Measurements from ENCODE around the gene B4GALT5. TPM values are rescaled to one million over a fixed set of nuclear protein-coding genes. Genes with fewer than 3 reads are reported as not detected.
A peak's percentile ranks its signal among the peaks of the same experiment; 100 is the strongest.
"Not testable (repeated sequence)": the region's sequence is repeated elsewhere in the genome, so short reads cannot be mapped to it uniquely, and the experiment has no call there.

Gene B4GALT5
- polyA plus RNA-seq, 1 experiment, result 26.7 TPM

DNA sequence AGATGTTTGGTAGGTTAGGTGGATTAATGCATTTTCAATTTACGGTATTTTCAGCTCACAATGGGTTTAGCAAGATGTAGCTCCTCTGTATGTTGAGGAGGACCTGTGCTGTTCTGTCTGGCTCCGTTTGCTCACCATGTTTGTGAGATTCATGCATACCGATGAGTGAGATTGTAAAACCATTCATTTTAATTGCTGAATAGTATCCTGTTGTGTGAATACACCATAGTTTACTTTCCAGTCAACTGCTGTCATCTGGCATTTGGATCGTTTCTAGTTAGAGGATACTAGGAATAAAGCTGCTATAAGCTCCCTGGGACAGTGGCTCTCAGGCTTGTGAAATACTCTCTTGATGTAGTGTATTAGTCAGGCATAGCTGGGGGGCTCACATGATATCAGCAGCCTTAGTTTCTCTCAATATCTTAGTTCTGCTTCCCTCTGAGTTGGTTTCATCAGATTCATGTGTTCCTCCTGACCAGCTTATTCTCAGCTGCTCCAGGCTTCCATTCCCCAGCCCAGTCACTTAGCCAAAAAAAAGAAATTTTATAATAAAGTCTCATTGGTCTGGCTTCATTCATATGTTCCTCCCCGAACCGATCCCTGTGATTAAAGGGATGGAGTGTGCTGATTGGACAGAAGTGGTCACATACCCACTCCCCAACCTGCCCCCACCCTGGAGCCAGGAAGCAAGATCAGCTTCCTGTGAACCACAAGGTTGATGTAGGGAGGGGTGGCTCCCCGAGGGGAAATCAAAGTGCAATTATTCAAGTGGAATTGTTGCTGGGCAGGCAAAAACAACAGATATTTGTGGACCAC, 10.9 kb upstream of the B4GALT5 start:
- Histone ChIP-seq H3K27me3 (ENCODE audit: control insufficient read depth, insufficient read depth, low read length) (no peaks in the 10 kb centered on the region), H3K4me3 (ENCODE audit: low read depth, low read length) (no peak overlapping the region), H3K36me3 (ENCODE audit: control insufficient read depth, insufficient read depth, low read length) (no peaks in the 10 kb centered on the region)
- no peak for DNase-seq (ENCODE audit: low read depth)
- ChIA-PET CTCF (interaction anchor here (0.7 to 1.1 kb wide), 2 partner anchors 11 to 401 kb away, joined by 3 to 4 read pairs; no protein-coding TSS in a partner anchor), POLR2A (no interaction called here)
- no peak for TF ChIP-seq CTCF (IDR thresholded peaks at IDR 0.05; ENCODE audit: insufficient read depth, low read depth, low read length)

GRCh38 chr20:49723758-49724157, 10.1 kb upstream of the B4GALT5 start:
- H3K27me3 ChIP-seq (ENCODE audit: control insufficient read depth, insufficient read depth, low read length); H3K4me3 ChIP-seq (ENCODE audit: low read depth, low read length); H3K36me3 ChIP-seq (ENCODE audit: control insufficient read depth, insufficient read depth, low read length); CTCF ChIA-PET; POLR2A ChIA-PET; DNase-seq (ENCODE audit: low read depth): not testable (repeated sequence)

DNA sequence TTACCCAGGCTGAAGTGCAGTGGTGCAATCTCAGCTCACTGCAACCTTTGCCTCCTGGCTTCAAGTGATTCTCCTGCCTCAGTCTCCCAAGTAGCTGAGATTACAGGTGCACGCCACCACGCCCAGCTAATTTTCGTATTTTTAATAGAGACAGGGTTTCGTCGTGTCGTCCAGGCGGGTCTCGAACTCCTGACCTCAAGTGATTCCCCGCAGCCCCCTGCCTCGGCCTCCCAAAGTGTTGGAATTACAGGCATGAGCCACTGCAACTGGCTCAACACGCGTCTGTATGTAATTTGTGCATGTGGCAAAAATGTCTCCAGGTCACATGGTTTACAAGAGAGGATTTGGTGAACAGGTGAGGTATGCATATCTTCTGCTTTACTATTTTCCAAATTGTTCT, 7.6 kb upstream of the B4GALT5 start:
- POLR2A ChIA-PET; CTCF ChIA-PET; H3K4me3 ChIP-seq (ENCODE audit: low read depth, low read length); DNase-seq (ENCODE audit: low read depth); H3K36me3 ChIP-seq (ENCODE audit: control insufficient read depth, insufficient read depth, low read length); H3K27me3 ChIP-seq (ENCODE audit: control insufficient read depth, insufficient read depth, low read length): not testable (repeated sequence)

- TF ChIP-seq CTCF (IDR thresholded peaks at IDR 0.05; ENCODE audit: insufficient read depth, low read depth, low read length), result no peak
- Histone ChIP-seq H3K36me3 (ENCODE audit: control insufficient read depth, insufficient read depth, low read length) (no peaks in the 10 kb centered on the region), H3K27me3 (ENCODE audit: control insufficient read depth, insufficient read depth, low read length) (no peaks in the 10 kb centered on the region), H3K4me3 (ENCODE audit: low read depth, low read length) (no peak overlapping the region)
- ChIA-PET POLR2A (no interaction called here), CTCF (interaction anchor here (0.6 to 0.8 kb wide), 2 partner anchors 15 to 104 kb away, joined by 3 read pairs; no protein-coding TSS in a partner anchor)
- DNase-seq (ENCODE audit: low read depth), result no peak
These were observed 1.8 kb upstream of the B4GALT5 start for GRCh38 chr20:49715466-49715865.

DNA sequence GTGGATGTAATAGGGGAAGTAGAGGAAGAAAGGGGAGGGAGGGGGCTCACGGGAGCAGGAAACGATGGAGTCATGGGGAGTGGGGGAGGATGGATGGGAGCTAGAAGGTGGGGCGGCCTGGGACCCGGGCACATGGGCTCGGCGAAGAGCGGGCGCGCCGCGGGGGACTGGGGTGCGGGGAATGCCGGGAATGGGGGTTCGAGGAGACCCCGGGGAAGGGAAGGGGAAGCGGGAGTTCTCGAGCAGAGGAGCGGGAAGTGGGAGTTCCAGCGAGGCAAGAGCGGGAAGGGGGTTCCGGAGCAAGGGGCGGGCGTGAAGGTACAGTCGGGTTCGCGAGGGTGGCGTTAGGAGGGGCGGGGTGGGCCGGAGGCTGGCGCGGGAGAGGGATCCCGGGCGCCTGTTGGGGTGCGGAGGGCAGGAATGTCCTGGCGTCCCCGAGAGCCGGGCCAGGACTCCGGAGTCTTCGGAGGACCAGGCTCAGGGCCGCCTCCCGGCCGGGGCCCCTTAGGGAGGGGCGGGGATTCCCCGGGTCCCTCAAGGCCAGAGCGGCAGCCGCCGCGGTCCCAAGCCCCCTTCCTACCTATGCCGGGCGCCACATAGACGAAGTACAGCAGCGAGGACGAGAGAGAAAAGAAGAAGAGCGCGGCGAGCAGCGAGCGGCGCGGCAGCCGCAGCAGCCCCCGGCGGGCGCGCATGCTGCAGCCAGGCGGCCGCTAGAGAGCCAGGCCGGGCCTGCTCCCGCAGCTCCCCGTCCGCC, 504 bp downstream of the B4GALT5 start:
- no peaks in the 10 kb centered on the region for H3K36me3 ChIP-seq (ENCODE audit: control insufficient read depth, insufficient read depth, low read length)
- no peaks in the 10 kb centered on the region for H3K27me3 ChIP-seq (ENCODE audit: control insufficient read depth, insufficient read depth, low read length)
- CTCF ChIA-PET, result interaction anchor here (1.2 kb wide), 1 partner anchor 17 kb away, joined by 3 read pairs; no protein-coding TSS in a partner anchor
- DNase-seq (ENCODE audit: low read depth), result no peak
- H3K4me3 ChIP-seq (ENCODE audit: low read depth, low read length), result peak overlapping the region; percentile 94
- POLR2A ChIA-PET, result no interaction called here
- no peak for TF ChIP-seq CTCF (IDR thresholded peaks at IDR 0.05; ENCODE audit: insufficient read depth, low read depth, low read length)

GRCh38 chr20:49712646-49712995, 1.1 kb downstream of the B4GALT5 start:
- CTCF ChIA-PET, result interaction anchor here (1.2 kb wide), 1 partner anchor 17 kb away, joined by 3 read pairs; no protein-coding TSS in a partner anchor
- POLR2A ChIA-PET, result no interaction called here
- no peak for DNase-seq (ENCODE audit: low read depth)
- no peak for TF ChIP-seq CTCF (IDR thresholded peaks at IDR 0.05; ENCODE audit: insufficient read depth, low read depth, low read length)
- Histone ChIP-seq H3K27me3 (ENCODE audit: control insufficient read depth, insufficient read depth, low read length) (no peaks in the 10 kb centered on the region), H3K4me3 (ENCODE audit: low read depth, low read length) (peak overlapping the region; percentile 94), H3K36me3 (ENCODE audit: control insufficient read depth, insufficient read depth, low read length) (no peaks in the 10 kb centered on the region)

Measured in BJ (cell line).